HG03280 (cell line): ENCODE data around the gene FHIP1B.
"Not testable (repeated sequence)": the region's sequence is repeated elsewhere in the genome, so short reads cannot be mapped to it uniquely, and the experiment has no call there.

Experiments used
- ATAC-seq: cut with Tn5 transposase; IDR thresholded peaks from one replicate; pipeline ENCODE4 v1.9.1; 2021; ENCODE audit warnings: mild to moderate bottlenecking, moderate library complexity; ENCODE audit not compliant: unreplicated experiment

FHIP1B gene

DNA sequence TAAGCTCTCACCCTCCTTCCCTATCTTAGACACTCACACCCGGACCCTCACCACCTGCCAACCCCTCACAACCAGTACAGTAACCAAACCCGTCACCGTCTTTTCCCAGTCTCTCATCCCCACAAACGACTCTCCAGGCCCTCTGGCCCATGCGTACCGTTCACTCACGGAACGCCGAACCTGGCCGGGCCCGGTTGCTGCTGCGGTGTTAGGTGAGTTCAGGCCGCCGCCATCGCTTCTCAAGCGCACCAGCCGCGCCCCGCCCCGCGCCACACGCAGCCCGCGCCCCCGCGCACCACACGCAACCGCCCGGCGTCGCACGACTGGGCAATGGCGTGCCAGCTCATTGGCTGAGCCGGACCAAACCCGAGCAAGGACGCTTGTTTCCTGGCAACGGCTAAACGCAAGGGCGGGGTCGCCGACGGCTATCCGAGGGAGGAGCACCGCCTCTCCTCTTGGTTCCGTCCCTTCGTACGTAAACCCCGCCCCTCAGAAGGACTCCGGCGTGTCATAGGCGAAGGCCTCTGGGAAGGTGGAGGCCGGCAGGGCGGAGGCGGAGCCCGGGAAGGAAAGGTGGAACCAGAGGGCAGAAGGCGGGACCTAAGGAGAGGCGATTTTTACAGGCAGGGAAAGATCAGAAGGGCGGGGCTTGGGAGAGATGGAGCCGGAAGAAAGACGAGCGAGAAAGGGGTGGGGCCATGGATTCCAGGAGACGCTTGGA, at the start of gene FHIP1B:
Gene FHIP1B, minus strand, starts transcription at position 250 of the 721 bp plus-strand sequence. CDS start 10,120 bp downstream, outside the sequence.
- peak; percentile 94 for ATAC-seq

DNA sequence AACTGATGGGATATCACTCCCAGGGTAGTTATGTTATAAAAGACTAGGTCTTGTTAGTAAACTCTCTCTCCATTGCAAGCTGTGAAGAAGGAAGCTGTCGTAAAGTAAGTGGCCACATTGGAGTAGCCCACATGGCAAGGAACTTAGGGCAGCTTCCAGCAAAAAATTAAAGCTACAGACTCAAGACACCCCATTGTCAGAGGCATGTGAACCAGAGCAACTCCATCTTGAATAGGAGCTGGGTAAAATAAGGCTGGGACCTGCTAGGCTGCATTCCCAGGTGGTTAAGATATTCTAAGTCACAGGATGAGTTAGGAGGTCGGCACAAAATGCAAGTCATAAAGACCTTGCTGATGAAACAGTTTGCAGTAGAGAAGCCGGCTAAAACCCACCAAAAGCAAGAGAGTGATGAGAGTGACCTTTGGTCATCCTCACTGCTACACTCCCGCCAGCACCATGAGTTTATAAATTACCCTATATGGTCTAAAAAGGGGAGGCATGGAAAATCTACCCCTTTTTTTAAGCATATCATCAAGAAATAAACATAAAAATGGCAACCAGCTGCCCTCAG, 49.1 kb upstream of the FHIP1B start:
- no peak for ATAC-seq

DNA sequence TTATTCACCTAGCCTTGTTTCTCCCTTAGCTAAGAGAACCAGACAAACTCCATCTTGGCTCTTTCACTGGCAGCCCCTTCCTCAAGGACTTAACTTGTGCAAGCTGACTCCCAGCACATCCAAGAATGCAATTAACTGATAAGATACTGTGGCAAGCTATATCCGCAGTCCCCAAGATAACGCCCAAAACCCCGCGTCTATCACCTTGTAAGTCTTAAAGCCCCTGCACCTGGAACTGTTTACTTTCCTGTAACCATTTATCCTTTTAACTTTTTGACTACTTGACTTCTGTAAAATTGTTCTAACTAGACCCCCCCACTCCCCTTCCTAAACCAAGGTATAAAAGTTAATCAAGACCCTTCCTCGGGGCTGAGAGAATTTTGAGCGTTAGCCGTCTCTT, 46.4 kb upstream of the FHIP1B start:
- not testable (repeated sequence) for ATAC-seq

DNA sequence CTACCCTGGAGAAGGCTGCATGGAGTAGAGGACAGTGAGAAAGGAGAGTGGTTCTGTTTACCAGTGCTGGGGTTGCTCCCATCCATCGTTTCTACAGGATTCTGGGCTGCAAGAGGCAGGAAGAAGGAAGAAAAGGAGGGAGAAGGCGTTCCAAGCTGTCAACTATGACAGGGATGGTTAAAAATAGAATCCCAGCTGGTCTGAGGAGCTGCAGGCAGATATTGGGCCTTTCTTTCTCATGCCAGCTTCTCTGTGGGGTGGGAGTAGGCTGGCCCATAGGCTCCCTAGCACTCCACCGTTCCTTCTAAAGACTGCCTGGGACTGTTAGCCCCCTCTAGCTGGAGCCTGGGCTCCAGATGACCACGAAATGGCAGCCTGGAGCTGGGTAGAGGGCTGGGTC, 38.8 kb upstream of the FHIP1B start:
- no peak for ATAC-seq

DNA sequence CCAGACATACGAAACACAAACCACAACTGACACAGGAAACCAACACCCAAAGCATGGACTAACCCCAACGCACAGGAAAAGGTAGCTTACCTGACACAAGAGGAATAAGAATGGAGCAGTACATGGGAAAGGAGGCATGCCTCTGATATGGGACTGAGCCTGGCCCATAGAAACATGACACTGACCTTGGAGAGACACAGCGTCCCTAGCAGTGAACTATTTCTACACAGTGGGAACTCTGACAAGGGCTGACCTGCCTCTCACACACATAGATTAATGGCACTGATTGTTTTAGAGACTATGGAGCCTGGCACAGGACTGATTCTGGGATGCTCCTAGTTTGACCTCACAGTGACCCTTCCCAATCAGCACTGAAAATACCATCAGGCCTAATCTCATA, 37.2 kb upstream of the FHIP1B start:
- ATAC-seq = no peak

DNA sequence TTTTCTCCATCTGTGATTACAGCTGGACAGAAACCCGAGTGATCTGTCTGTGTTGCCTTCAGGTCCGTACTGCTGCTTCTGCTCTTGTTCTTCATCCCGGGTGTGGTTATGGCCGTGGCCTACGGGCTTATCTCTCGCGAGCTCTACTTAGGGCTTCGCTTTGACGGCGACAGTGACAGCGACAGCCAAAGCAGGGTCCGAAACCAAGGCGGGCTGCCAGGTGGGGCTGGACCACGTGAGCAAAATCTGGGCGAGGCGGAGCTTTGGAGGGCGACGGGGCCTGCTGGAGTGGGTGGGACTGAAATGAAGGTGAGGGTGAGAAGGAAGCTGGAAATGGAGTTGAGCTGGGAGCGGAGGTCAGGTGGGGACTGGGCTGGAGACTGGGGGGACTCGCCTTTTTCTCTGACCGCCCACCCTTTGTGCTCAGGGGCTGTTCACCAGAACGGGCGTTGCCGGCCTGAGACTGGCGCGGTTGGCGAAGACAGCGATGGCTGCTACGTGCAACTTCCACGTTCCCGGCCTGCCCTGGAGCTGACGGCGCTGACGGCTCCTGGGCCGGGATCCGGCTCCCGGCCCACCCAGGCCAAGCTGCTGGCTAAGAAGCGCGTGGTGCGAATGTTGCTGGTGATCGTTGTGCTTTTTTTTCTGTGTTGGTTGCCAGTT, 36.3 kb upstream of the FHIP1B start:
- no peak for ATAC-seq

DNA sequence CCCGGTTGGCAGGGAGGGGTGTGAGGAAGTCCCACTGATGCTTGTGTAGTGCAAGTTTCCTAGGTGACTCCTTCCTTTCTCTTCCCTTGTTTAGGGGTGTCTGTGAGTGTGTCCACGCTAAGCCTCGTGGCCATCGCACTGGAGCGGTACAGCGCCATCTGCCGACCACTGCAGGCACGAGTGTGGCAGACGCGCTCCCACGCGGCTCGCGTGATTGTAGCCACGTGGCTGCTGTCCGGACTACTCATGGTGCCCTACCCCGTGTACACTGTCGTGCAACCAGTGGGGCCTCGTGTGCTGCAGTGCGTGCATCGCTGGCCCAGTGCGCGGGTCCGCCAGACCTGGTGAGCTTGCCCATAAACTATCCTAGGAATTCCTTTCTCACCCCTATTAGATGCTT, 35.6 kb upstream of the FHIP1B start:
- no peak for ATAC-seq

DNA sequence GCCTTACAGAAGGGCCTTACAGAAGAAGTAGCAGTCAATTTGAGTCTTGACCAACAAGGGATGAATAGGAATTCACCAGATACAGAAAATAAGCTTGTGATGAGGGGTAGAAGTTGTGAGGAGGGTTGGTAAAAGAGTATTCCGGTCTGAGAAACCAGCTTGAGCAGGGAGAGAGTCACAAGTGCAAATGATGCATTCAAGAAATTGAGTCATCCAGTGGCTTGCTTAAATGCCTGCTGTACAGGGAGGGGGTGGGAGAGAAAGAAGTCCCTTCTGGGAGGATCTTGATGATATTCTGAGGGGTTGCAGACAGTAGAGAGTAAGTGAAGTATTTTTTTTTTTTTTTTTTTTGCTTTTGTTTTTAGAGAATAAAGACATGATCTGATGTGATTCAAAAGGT, 34.4 kb upstream of the FHIP1B start:
- no peak for ATAC-seq

DNA sequence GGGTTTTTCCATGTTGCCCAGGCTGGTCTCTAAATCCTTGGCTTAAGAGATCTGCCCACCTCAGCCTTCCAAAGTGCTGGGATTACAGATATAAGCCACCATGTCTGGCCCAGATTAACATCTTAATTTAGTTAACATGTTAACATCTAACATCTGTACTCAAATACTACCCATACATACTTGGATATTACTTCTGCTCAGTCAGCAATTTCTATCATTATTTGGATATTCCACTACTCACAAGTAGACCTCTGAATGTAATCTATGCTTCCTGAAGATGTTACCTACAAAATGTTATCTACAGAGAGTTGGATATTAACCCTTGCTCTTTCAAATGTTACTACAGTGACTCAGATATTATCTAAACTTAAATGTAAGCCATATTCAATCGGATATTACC, 29.2 kb upstream of the FHIP1B start:
- no peak for ATAC-seq

DNA sequence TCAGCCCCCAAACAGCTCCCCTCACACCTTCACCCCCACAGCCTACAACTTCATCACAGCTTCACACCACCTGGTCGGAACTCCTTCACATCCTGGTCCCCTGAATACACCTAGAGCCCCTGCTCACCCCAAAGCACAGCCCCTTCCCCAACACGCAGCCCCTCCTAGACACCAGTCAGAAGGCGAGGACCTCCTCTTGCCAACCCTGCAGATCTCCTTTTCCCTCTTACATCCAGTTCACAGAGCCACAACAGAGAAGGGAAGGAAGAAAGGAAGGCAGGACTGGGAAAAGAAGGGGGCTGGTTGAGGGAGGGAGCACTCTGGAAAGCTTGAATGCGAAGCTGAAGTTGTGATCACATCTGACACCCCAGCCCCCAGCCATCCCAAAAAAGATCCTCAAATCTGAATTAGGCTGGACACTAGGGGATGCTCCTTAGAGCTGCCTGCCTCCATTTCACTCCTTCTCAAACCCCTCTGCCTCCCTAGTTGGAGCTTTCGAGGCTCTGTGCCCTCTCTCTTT, 25.8 kb upstream of the FHIP1B start:
- ATAC-seq = no peak

DNA sequence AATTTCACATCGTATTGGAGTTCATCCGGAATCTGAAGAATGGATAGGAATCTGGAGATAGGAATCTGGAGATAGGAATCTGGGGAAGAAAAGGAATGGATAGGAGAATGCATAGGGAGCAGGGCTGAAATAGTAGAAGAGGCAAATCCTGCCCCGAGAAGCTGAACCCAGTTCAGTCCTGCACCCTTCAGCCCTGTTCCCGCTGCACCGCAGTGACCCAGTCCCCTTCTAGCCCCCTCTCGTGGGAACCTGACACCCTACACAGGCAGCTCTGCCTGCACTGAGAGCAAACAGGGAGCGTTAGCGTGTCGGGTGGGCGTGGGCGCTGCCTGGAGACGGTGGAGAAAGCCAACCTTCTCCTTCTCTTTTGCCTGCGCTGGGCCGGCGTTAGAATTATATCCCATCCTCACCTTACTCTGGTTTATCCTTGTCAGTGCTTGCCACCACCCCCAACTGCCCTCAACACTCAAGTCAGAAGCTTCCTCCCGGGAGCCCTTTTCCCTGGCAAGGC, 24.2 kb upstream of the FHIP1B start:
- no peak for ATAC-seq

DNA sequence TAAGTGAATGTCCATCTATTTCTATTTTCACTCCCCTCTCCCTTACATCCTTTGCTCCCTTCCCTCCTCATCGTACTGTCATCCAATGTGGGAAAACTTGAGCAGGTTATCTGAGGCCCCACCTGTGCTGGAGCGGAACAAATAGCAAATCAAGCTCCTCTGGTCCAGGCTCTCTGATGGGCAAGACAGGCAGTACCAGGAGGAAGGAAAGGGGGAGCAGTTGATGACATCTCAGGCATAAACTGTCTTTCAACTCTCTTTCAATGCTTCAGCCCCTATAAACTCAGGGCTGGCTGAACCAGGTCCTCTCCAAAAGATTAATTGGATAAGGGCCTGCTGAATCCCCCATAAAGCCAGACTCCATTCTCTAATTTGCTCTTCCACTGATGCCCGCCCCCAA, 23.7 kb upstream of the FHIP1B start:
- no peak for ATAC-seq

DNA sequence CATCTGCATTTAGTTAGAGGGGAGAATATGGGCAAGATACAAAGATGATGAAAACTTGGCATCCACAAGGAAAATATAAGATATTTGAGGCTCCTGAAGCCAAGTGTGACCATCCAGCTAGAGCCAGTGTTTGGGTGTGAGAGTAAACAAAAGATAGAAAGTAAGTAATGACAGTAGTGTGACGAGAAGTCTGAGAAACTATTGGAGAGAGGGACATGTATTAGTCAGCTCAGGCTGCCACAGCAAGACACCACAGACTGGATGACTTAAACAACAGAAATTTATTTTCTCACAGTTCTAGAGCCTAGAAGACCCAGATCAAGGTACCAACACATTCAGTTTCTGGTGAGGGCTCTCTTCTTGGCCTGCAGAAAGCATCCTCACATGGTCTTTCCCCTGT, 18.8 kb upstream of the FHIP1B start:
- peak; percentile 56 for ATAC-seq

DNA sequence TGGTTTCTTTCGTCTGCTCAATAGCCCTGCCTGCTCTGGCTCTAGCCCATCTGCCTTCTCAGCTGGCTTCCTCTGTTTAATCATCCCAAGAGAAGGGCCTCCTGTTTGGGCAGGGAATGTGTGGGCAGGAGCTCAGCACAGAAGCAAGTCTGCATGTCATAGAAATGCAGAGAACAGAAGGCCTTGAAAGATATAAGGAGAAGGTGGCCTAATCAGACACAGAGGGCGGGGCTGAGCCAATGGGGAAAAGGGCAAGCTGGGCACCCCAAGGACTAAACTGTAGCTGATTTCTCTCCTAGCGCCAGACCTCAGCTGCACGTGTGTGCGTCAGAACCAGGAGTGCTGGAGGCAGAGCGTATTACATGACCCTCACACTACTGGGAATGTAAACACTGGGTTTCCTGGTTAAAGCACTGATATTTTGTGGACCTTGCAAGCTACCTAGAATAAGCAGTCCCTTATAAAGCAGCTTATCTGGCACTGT, 17.6 kb upstream of the FHIP1B start:
- no peak for ATAC-seq

DNA sequence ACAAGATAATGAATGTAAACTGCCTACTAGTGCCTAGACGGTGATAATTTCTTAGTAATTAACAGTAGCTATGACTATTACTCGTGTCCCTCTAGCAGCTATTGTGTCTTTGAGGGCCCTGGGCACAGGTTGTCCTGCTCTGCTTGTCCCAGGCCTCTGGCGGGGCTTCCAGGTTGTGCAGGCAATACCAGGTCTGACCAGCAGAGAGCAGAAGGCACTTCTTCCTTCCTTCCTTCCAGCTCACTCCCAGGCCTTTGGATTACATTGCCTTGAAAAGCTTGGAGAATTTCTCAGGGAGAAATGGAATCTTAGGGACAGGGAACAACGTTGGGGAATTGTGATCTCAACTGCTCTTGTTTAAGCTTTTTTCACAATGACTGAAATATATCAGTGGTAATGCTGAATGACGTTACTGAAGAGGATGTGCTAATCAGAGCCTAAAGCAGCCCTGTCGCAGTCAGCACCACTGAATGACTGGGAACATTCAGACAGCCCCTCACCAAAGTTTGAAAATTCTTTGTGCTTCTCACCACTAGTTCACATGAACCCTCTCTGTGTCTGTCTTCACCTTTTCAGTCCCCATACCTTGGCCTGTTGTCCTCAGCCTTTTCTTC, 16.8 kb upstream of the FHIP1B start:
- peak; percentile 75 for ATAC-seq

DNA sequence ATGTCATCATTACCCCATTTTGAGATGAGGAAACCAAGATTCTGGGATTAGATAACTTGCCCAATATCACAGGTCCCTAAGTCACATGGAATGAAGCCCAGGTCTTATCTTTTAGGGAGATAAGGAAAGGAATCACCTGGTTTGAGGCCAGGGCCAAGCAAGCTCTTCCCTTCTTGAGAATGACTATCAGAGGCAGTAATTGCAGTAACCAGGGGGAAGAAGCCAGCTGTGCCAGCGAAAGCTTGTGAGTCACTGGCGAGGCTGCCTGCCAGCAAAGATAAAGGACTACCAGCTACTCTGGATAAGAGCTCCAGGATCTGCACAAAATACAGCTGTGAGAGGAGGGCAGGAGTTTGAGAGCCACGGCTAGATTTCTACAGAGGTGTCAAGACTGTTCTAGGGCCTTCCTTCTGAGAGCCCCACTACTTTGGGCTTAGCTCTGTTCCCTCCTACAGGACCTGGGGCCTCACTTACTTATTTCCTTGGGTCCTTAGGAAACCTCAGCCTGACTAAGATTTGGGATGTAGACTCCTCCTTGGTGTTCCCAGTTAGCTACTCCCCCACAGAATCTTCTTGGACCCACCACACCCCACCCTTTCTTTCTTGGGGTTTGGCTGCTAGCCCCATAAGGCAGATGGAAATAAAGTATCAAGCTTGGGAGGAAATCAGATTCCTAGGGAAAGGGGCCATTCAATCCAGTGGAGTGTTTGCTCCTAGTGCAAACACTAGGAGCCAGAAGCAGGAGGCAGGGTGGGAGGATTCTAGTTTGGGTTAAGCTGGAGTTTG, 15.5 kb upstream of the FHIP1B start:
- no peak for ATAC-seq

DNA sequence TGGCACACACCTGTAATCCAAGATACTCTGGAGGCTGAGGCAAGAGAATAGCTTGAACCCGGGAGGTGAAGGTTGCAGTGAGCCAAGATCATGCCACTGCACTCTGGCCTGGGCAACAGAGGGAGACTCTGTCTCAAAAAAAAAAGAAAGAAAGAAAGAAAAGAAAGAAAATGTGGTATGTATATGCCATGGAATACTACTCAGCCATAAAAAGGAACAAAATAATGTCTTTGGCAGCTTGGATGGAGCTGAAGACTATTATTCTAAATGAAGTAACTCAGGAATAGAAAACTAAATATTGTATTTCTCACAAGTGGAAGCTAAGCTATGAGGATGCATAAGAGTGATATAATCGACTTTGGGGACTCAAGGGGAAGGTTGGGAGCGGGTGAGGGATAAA, 14.5 kb upstream of the FHIP1B start:
- ATAC-seq = not testable (repeated sequence)

DNA sequence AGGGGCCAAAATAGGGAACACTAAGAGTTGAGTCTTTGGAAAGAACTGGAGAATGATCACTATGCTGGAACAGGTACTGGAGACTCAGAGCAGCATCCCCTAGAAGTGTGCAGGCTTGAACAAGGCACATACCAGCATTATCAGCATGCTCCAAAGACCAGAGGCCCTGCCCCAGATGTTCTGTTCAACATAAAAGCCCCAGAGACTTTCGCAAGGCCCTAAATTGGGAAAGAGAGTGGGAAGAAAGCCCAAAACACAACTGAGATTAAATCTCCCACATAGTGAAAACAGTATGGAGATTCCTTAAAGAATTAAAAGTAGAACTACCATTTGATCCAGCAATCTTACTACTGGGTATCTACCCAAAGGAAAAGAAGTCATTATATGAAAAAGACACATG, 13.8 kb upstream of the FHIP1B start:
- no peak for ATAC-seq

DNA sequence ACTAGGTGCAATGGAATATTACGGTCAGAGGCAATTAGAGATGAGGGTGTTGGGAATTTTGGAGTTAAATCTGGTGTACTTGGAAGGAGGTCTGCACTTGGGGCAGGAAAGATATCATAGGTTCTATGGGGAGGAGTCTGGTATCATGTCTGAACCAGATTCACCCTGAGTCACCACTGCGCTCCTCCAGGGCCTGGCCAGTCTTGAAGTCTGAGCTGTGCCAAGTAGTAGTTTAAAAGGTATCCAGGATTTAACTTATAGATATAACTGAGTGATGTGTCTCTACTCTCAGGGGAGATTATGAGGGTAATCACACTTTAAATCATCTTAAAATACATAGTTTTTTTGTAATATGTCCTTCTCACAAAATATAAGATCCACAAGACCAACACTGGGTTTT, 11.1 kb upstream of the FHIP1B start:
- no peak for ATAC-seq

DNA sequence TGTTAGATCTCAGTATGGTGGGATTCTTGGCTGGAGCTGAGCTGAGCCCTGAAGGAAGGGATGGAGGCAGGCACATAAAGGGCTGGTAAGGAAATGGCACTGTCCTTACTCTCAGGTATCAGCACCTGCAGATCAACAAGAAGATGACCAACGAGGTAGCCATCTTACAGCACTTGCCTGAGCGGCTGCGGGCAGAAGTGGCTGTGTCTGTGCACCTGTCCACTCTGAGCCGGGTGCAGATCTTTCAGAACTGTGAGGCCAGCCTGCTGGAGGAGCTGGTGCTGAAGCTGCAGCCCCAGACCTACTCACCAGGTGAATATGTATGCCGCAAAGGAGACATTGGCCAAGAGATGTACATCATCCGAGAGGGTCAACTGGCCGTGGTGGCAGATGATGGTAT, 6.9 kb upstream of the FHIP1B start:
- ATAC-seq = no peak

DNA sequence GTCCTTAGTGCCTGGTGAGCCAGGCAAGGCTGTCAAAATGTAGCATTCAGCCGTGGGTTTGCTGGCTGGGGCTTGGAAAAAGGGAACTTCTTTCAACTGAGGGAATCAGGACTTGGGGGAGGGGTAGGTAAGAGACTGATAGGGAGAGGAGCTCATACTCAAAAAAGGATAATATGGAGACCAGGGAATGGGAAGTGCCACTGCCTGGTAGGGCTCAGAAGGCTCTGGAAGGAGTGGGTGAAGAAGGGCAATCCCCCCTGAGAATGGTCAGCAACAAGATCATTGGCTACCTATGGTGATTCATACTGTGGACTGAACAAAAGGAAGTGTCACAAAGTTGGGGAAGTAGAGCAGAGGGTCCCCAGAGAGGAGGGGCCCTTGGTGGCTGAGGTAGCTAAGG, 6.3 kb upstream of the FHIP1B start:
- ATAC-seq = no peak
